Hematopoietic multipotent progenitor cell (in vitro differentiated cells): Measurements from ENCODE around the gene SMC4. TPM values are rescaled to one million over a fixed set of nuclear protein-coding genes. Genes with fewer than 3 reads are reported as not detected.
A peak's percentile ranks its signal among the peaks of the same experiment; 100 is the strongest.

Source experiments
- DNase-seq, 3 donors: peaks; one replicate each; pipeline ENCODE4 v3.0.0-alpha.2; 2011 to 2015; ENCODE audit warnings: low read depth in 2 of 3, low spot score in 2 of 3
- small RNA-seq: library from RNA; depleted of rRNA; stranded (forward); fragments of <200 nt; gene quantifications from one replicate; pipeline ENCODE3, GENCODE V24; 2012
- total RNA-seq: library from RNA; depleted of rRNA; stranded (reverse); fragments of >200 nt; gene quantifications from one replicate; pipeline ENCODE4 v1.2.3, GENCODE V29; 2012

The SMC4 gene
- total RNA-seq, 1 donor: 39.9 TPM

- DNase-seq: no peak
Measured at GRCh38 chr3:160473978-160474377, 74.5 kb downstream of the SMC4 start.

GRCh38 chr3:160474416-160474838, 75.0 kb downstream of the SMC4 start:
- no peak for DNase-seq

- no peak for DNase-seq
Measured at GRCh38 chr3:160475153-160475552, 75.7 kb downstream of the SMC4 start.

- DNase-seq: no peak
Measured at GRCh38 chr3:160475884-160476283, 76.4 kb downstream of the SMC4 start.

GRCh38 chr3:160477750-160478149, 78.3 kb downstream of the SMC4 start:
- no peak for DNase-seq

- DNase-seq: no peak
Measured at GRCh38 chr3:160478338-160478737, 78.9 kb downstream of the SMC4 start.

- no peak for DNase-seq
Measured at GRCh38 chr3:160479376-160479775, 79.9 kb downstream of the SMC4 start.

GRCh38 chr3:160480931-160481330, 81.5 kb downstream of the SMC4 start:
- no peak for DNase-seq

- DNase-seq: no peak
Measured at GRCh38 chr3:160481856-160482255, 82.4 kb downstream of the SMC4 start.

GRCh38 chr3:160482796-160483195, 83.3 kb downstream of the SMC4 start:
- DNase-seq: no peak

Small RNA genes within 50 kb of the gene (small RNA-seq; reads per million reads assigned to genes)
- gene MIR15B (3,053 reads per million, percentile 99 among the genes with 10 or more reads in this experiment), gene MIR16-2 (74.9 reads per million, percentile 97 among the genes with 10 or more reads in this experiment), gene RNU7-136P (not detected)

Other genes starting within 250 kb of the SMC4 start
- 60.1 TPM for gene C3orf80, start 174.2 kb upstream of the SMC4 start, total RNA-seq
- gene IFT80, start 425 bp upstream of the SMC4 start, total RNA-seq: 11.3 TPM
- 8.1 TPM for gene TRIM59, start 50.1 kb downstream of the SMC4 start, total RNA-seq
- 16.4 TPM for gene KPNA4, start 165.9 kb downstream of the SMC4 start, total RNA-seq